C4-2B (cell line): ENCODE measurements around the gene CIDEA.

ENCODE experiments used
- CTCF ChIP-seq: fragments of 450-650 bp; conservative IDR thresholded peaks from 2 replicates; pipeline ENCODE4 v1.5.1; 2017; ENCODE audit warnings: mild to moderate bottlenecking
- ZFX ChIP-seq: fragments of 450-650 bp; IDR thresholded peaks from 2 replicates; pipeline ENCODE4 v1.6.1; 2017

DNA sequence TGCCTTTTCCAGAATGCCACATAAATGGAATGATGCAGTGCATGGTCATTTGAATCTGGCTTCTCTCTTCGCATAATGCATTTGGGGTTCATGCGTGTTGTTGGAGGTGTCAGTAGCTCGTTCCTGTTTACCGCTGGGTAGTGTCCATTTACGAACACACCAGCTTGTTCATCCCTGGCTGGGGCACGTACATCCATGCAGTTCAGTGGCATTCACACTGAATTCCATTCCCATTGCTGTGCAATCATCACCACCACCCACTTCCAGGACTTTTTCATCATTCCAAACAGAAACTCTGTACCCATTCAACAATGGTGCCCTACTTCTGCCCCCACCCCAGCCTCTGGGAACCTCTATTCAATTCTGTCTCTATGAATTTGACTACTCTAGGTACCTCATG is 14.7 kb upstream of the CIDEA start:
- TF ChIP-seq CTCF (no peak), ZFX (no peak)
